ENCODE results near the gene MIER1. TPM values are rescaled to one million over a fixed set of nuclear protein-coding genes. Genes with fewer than 3 reads are reported as not detected.
"Not testable (repeated sequence)": the region's sequence is repeated elsewhere in the genome, so short reads cannot be mapped to it uniquely, and the experiment has no call there.

The MIER1 gene
- total RNA-seq, 1 donor from 2014 or later: 43.5 TPM

GRCh38 chr1:66951513-66951912 lies 26.7 kb downstream of the MIER1 start:
- Mint-ChIP-seq H3K4me3 (no peak overlapping the region), H3K9me3 (no peaks in the 10 kb centered on the region), H3K36me3 (peaks cover 11% of the 10 kb centered on the region), H3K4me1 (no peaks in the 10 kb centered on the region), H3K27me3 (ENCODE audit: insufficient read depth, low read depth) (no peaks in the 10 kb centered on the region), H3K27ac (no peak overlapping the region)
- Histone ChIP-seq H2AFZ (replicated peaks) (no peak overlapping the region), H3F3A (ENCODE audit: low read depth) (no peaks in the 10 kb centered on the region), H3K4me1 (no peaks in the 10 kb centered on the region), H3K36me3 (no peaks in the 10 kb centered on the region), H3K9me3 (ENCODE audit: low read depth) (no peaks in the 10 kb centered on the region), H3K27ac (no peak overlapping the region), H3K79me2 (ENCODE audit: low read depth) (no peaks in the 10 kb centered on the region), H3K27me3 (no peaks in the 10 kb centered on the region), H3K9ac (no peak overlapping the region), H4K20me1 (ENCODE audit: low read depth) (peaks cover 12% of the 10 kb centered on the region), H3K4me2 (no peak overlapping the region), H3K4me3 (no peak overlapping the region)
- DNase-seq (ENCODE audit: low spot score): no peak
- TF ChIP-seq EZH2phosphoT487 (IDR thresholded peaks at IDR 0.05): no peak
- no peak for TF ChIP-seq CTCF (IDR thresholded peaks at IDR 0.05)
- TF ChIP-seq EZH2 (IDR thresholded peaks at IDR 0.05): no peak

- no peaks in the 10 kb centered on the region for H3K4me1 ChIP-seq
- no peaks in the 10 kb centered on the region for H3F3A ChIP-seq (ENCODE audit: low read depth)
- peaks cover 7% of the 10 kb centered on the region for H3K36me3 Mint-ChIP-seq
- H3K27me3 Mint-ChIP-seq (ENCODE audit: insufficient read depth, low read depth): no peaks in the 10 kb centered on the region
- no peak overlapping the region for H2AFZ ChIP-seq (replicated peaks)
- H3K36me3 ChIP-seq: peaks cover 7% of the 10 kb centered on the region
- H3K9me3 Mint-ChIP-seq: no peaks in the 10 kb centered on the region
- no peaks in the 10 kb centered on the region for H3K79me2 ChIP-seq (ENCODE audit: low read depth)
- no peak overlapping the region for H3K4me3 Mint-ChIP-seq
- no peaks in the 10 kb centered on the region for H3K9me3 ChIP-seq (ENCODE audit: low read depth)
- no peak overlapping the region for H3K4me2 ChIP-seq
- H3K4me3 ChIP-seq: no peak overlapping the region
- no peaks in the 10 kb centered on the region for H3K27me3 ChIP-seq
- DNase-seq (ENCODE audit: low spot score): no peak
- TF ChIP-seq CTCF (IDR thresholded peaks at IDR 0.05) (no peak), EZH2 (IDR thresholded peaks at IDR 0.05) (no peak), EZH2phosphoT487 (IDR thresholded peaks at IDR 0.05) (no peak)
- H3K4me1 Mint-ChIP-seq: no peaks in the 10 kb centered on the region
- H3K27ac ChIP-seq: no peak overlapping the region
- H3K27ac Mint-ChIP-seq: no peak overlapping the region
- no peak overlapping the region for H3K9ac ChIP-seq
- peaks cover 6% of the 10 kb centered on the region for H4K20me1 ChIP-seq (ENCODE audit: low read depth)
Measured at GRCh38 chr1:66954208-66954607, 29.4 kb downstream of the MIER1 start.

- no peaks in the 10 kb centered on the region for H3K27me3 ChIP-seq
- no peak overlapping the region for H3K4me2 ChIP-seq
- H3K36me3 ChIP-seq: peaks cover 30% of the 10 kb centered on the region
- no peak overlapping the region for H3K4me3 ChIP-seq
- Mint-ChIP-seq H3K27me3 (ENCODE audit: insufficient read depth, low read depth) (no peaks in the 10 kb centered on the region), H3K4me3 (no peak overlapping the region), H3K9me3 (no peaks in the 10 kb centered on the region), H3K36me3 (peaks cover 9% of the 10 kb centered on the region), H3K4me1 (no peaks in the 10 kb centered on the region), H3K27ac (no peak overlapping the region)
- no peak overlapping the region for H3K27ac ChIP-seq
- H3K79me2 ChIP-seq (ENCODE audit: low read depth): no peaks in the 10 kb centered on the region
- no peak for DNase-seq (ENCODE audit: low spot score)
- no peaks in the 10 kb centered on the region for H3K4me1 ChIP-seq
- H3K9me3 ChIP-seq (ENCODE audit: low read depth): no peaks in the 10 kb centered on the region
- H3F3A ChIP-seq (ENCODE audit: low read depth): no peaks in the 10 kb centered on the region
- no peak overlapping the region for H3K9ac ChIP-seq
- no peaks in the 10 kb centered on the region for H4K20me1 ChIP-seq (ENCODE audit: low read depth)
- H2AFZ ChIP-seq (replicated peaks): no peak overlapping the region
- TF ChIP-seq CTCF (IDR thresholded peaks at IDR 0.05): no peak
- TF ChIP-seq EZH2phosphoT487 (IDR thresholded peaks at IDR 0.05): no peak
- no peak for TF ChIP-seq EZH2 (IDR thresholded peaks at IDR 0.05)
Measured at GRCh38 chr1:66957938-66958337, 33.1 kb downstream of the MIER1 start.

- H3K27ac Mint-ChIP-seq; DNase-seq (ENCODE audit: low spot score): not testable (repeated sequence)
Measured at GRCh38 chr1:66966188-66966873, 41.5 kb downstream of the MIER1 start.

More at GRCh38 chr1:66966188-66966873, 41.5 kb downstream of the MIER1 start:
- H3K27me3 Mint-ChIP-seq (ENCODE audit: insufficient read depth, low read depth); H3K4me2 ChIP-seq; H3K27ac ChIP-seq; H3K4me1 ChIP-seq; H3F3A ChIP-seq (ENCODE audit: low read depth); H3K27me3 ChIP-seq; H3K4me3 ChIP-seq; H3K9me3 ChIP-seq (ENCODE audit: low read depth); H2AFZ ChIP-seq (replicated peaks); H3K4me1 Mint-ChIP-seq; H3K79me2 ChIP-seq (ENCODE audit: low read depth); H4K20me1 ChIP-seq (ENCODE audit: low read depth); H3K4me3 Mint-ChIP-seq; H3K9ac ChIP-seq: not testable (repeated sequence)
- Mint-ChIP-seq H3K9me3 (peaks cover 14% of the 10 kb centered on the region), H3K36me3 (peaks cover 45% of the 10 kb centered on the region)
- peaks cover 38% of the 10 kb centered on the region for H3K36me3 ChIP-seq

Data from neural progenitor cell (in vitro differentiated cells).